ENCODE results near the gene ADARB2. TPM values are rescaled to one million over a fixed set of nuclear protein-coding genes. Genes with fewer than 3 reads are reported as not detected.

The ADARB2 gene
- total and polyA plus RNA-seq, 7 experiments from 2014 or later = 0.05 to 13.6 (median 6.3) TPM; not detected in 3

GRCh38 chr10:1747590-1748157 is 10.3 kb upstream of the ADARB2 start:
- peaks cover 0 to 10% (median 3%) of the 10 kb centered on the region in 5 donors for H3K36me3 Mint-ChIP-seq
- Histone ChIP-seq H3K4me1 (ENCODE audit: control insufficient read depth in 2 of 2, insufficient read depth in 2 of 2, low read length in 2 of 2) (no peaks in the 10 kb centered on the region), H3K36me3 (ENCODE audit: control insufficient read depth in 2 of 3, insufficient read depth in 3 of 3, low read length in 3 of 3) (no peaks in the 10 kb centered on the region), H3K27ac (ENCODE audit: low read depth, low read length) (no peak overlapping the region), H3K4me3 (ENCODE audit: low read length) (no peak overlapping the region), H3K27me3 (ENCODE audit: control insufficient read depth in 2 of 2, insufficient read depth in 2 of 2, low read length in 2 of 2) (peaks cover 0 to 2% of the 10 kb centered on the region in 2 donors), H3K9me3 (ENCODE audit: control insufficient read depth in 2 of 3, low read length in 3 of 3) (no peaks in the 10 kb centered on the region)
- no peak for ATAC-seq
- no peak overlapping the region for H3K4me3 Mint-ChIP-seq
- H3K27ac Mint-ChIP-seq = no peak overlapping the region
- intact Hi-C loops (cut with micrococcal nuclease) = no loop called here
- peaks cover 6 to 34% (median 21%) of the 10 kb centered on the region in 11 donors for H3K9me3 Mint-ChIP-seq
- CTCF ChIA-PET = no interaction called here
- no peak for DNase-seq
- peaks cover 2 to 59% (median 30%) of the 10 kb centered on the region in 5 donors for H3K27me3 Mint-ChIP-seq
- POLR2A ChIA-PET = no interaction called here
- H3K4me1 Mint-ChIP-seq = no peaks in the 10 kb centered on the region

DNA sequence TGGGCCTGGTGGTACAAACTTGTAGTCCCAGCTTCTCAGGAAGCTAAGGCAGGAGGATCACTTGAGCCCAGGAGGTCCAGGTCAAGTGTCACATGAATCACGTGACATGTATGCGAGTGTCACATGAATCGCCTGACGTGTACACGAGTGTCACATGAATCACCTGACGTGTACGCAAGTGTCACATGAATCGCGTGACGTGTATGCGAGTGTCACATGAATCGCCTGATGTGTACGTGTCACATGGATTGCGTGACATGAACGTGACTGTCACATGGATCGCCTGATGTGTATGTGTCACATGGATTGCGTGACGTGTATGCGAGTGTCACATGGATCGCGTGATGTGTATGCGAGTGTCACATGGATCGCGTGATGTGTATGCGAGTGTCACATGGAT is 9.5 kb upstream of the ADARB2 start:
- Histone ChIP-seq H3K27me3 (ENCODE audit: control insufficient read depth in 2 of 2, insufficient read depth in 2 of 2, low read length in 2 of 2) (peaks cover 0 to 4% of the 10 kb centered on the region in 2 donors), H3K27ac (ENCODE audit: low read depth, low read length) (no peak overlapping the region), H3K9me3 (ENCODE audit: control insufficient read depth in 2 of 3, low read length in 3 of 3) (no peaks in the 10 kb centered on the region), H3K4me1 (ENCODE audit: control insufficient read depth in 2 of 2, insufficient read depth in 2 of 2, low read length in 2 of 2) (no peaks in the 10 kb centered on the region), H3K4me3 (ENCODE audit: low read length) (no peak overlapping the region), H3K36me3 (ENCODE audit: control insufficient read depth in 2 of 3, insufficient read depth in 3 of 3, low read length in 3 of 3) (no peaks in the 10 kb centered on the region)
- ChIA-PET POLR2A (interaction anchor here (0.6 kb wide), 1 partner anchor 35 kb away, joined by 3 read pairs; no protein-coding TSS in a partner anchor), CTCF (no interaction called here)
- DNase-seq = no peak
- Mint-ChIP-seq H3K9me3 (peaks cover 6 to 34% (median 20%) of the 10 kb centered on the region in 11 donors), H3K4me3 (no peak overlapping the region), H3K27ac (no peak overlapping the region), H3K36me3 (peaks cover 0 to 10% (median 3%) of the 10 kb centered on the region in 5 donors), H3K4me1 (no peaks in the 10 kb centered on the region), H3K27me3 (peaks cover 2 to 54% (median 30%) of the 10 kb centered on the region in 5 donors)
- intact Hi-C loops (cut with micrococcal nuclease) = no loop called here
- no peak for ATAC-seq

DNA sequence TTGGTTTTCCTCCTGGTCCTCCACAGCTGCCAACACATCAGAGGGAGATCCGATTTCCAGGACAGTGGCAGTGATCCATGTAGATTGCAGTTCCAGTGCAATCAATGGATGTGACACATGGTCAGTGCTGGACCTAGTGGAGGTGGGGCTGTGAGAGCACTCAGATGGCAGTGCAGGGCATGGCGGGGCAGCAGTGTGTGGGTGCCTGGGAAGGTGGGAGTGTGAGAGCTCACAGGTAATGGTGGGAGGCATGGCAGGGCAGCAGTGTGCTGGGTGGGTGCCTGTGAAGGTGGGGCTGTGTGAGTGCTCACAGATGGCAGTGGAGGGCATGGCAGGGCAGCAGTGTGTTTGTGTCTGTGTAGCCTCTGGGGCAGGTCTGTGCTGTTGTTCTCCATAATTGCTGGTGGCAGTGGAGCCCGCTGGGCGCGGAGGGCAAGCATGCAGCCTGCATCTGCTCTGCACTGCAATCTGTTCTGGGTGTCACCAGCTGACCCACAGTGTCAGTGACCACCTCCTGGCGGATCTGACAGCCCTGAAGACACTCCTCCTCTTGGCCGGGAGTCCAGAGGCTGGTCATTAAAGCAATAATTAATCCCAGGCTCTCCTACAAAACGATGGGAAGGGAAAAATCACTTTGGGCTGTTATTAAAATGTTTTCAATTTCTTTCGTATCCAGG is 8.6 kb upstream of the ADARB2 start:
- Mint-ChIP-seq H3K36me3 (peaks cover 0 to 9% (median 2%) of the 10 kb centered on the region in 5 donors), H3K27me3 (peaks cover 4 to 53% (median 29%) of the 10 kb centered on the region in 5 donors), H3K27ac (no peak overlapping the region), H3K4me3 (no peak overlapping the region), H3K9me3 (peaks cover 5 to 27% (median 17%) of the 10 kb centered on the region in 11 donors), H3K4me1 (no peaks in the 10 kb centered on the region)
- H3K4me1 ChIP-seq (ENCODE audit: control insufficient read depth in 2 of 2, insufficient read depth in 2 of 2, low read length in 2 of 2) = no peaks in the 10 kb centered on the region
- intact Hi-C loops (cut with micrococcal nuclease) = no loop called here
- no peaks in the 10 kb centered on the region for H3K9me3 ChIP-seq (ENCODE audit: control insufficient read depth in 2 of 3, low read length in 3 of 3)
- H3K36me3 ChIP-seq (ENCODE audit: control insufficient read depth in 2 of 3, insufficient read depth in 3 of 3, low read length in 3 of 3) = no peaks in the 10 kb centered on the region
- DNase-seq (no peak), ATAC-seq (no peak)
- no peak overlapping the region for H3K4me3 ChIP-seq (ENCODE audit: low read length)
- ChIA-PET POLR2A (no interaction called here), CTCF (no interaction called here)
- H3K27ac ChIP-seq (ENCODE audit: low read depth, low read length) = no peak overlapping the region
- H3K27me3 ChIP-seq (ENCODE audit: control insufficient read depth in 2 of 2, insufficient read depth in 2 of 2, low read length in 2 of 2) = peaks cover 0 to 4% of the 10 kb centered on the region in 2 donors

- ChIA-PET POLR2A (no interaction called here), CTCF (no interaction called here)
- H3K27ac Mint-ChIP-seq = no peak overlapping the region
- H3K27ac ChIP-seq (ENCODE audit: low read depth, low read length) = no peak overlapping the region
- H3K4me1 Mint-ChIP-seq = no peaks in the 10 kb centered on the region
- no peaks in the 10 kb centered on the region for H3K36me3 ChIP-seq (ENCODE audit: control insufficient read depth in 2 of 3, insufficient read depth in 3 of 3, low read length in 3 of 3)
- peaks cover 0 to 7% (median 0%) of the 10 kb centered on the region in 5 donors for H3K36me3 Mint-ChIP-seq
- H3K27me3 Mint-ChIP-seq = peaks cover 15 to 62% (median 38%) of the 10 kb centered on the region in 5 donors
- no peaks in the 10 kb centered on the region for H3K9me3 ChIP-seq (ENCODE audit: control insufficient read depth in 2 of 3, low read length in 3 of 3)
- peaks cover 2 to 4% of the 10 kb centered on the region in 2 donors for H3K27me3 ChIP-seq (ENCODE audit: control insufficient read depth in 2 of 2, insufficient read depth in 2 of 2, low read length in 2 of 2)
- H3K9me3 Mint-ChIP-seq = peaks cover 2 to 17% (median 8%) of the 10 kb centered on the region in 11 donors
- no peak for ATAC-seq
- intact Hi-C loops (cut with micrococcal nuclease) = no loop called here
- no peak overlapping the region for H3K4me3 ChIP-seq (ENCODE audit: low read length)
- DNase-seq = no peak
- H3K4me1 ChIP-seq (ENCODE audit: control insufficient read depth in 2 of 2, insufficient read depth in 2 of 2, low read length in 2 of 2) = no peaks in the 10 kb centered on the region
- no peak overlapping the region for H3K4me3 Mint-ChIP-seq
These were observed 7.2 kb upstream of the ADARB2 start for GRCh38 chr10:1744524-1744923.

- peaks cover 0 to 5% (median 1%) of the 10 kb centered on the region in 11 donors for H3K9me3 Mint-ChIP-seq
- Histone ChIP-seq H3K4me1 (ENCODE audit: control insufficient read depth in 2 of 2, insufficient read depth in 2 of 2, low read length in 2 of 2) (no peaks in the 10 kb centered on the region), H3K36me3 (ENCODE audit: control insufficient read depth in 2 of 3, insufficient read depth in 3 of 3, low read length in 3 of 3) (no peaks in the 10 kb centered on the region), H3K27me3 (ENCODE audit: control insufficient read depth in 2 of 2, insufficient read depth in 2 of 2, low read length in 2 of 2) (peaks cover 2 to 4% of the 10 kb centered on the region in 2 donors), H3K9me3 (ENCODE audit: control insufficient read depth in 2 of 3, low read length in 3 of 3) (no peaks in the 10 kb centered on the region), H3K4me3 (ENCODE audit: low read length) (no peak overlapping the region), H3K27ac (ENCODE audit: low read depth, low read length) (no peak overlapping the region)
- CTCF ChIA-PET = no interaction called here
- no peaks in the 10 kb centered on the region for H3K36me3 Mint-ChIP-seq
- peaks cover 27 to 74% (median 51%) of the 10 kb centered on the region in 5 donors for H3K27me3 Mint-ChIP-seq
- DNase-seq = no peak
- intact Hi-C loops (cut with micrococcal nuclease) = no loop called here
- POLR2A ChIA-PET = no interaction called here
- no peaks in the 10 kb centered on the region for H3K4me1 Mint-ChIP-seq
- H3K27ac Mint-ChIP-seq = no peak overlapping the region
- no peak for ATAC-seq
- no peak overlapping the region for H3K4me3 Mint-ChIP-seq
These were observed 5.8 kb upstream of the ADARB2 start for GRCh38 chr10:1743141-1743540.

DNA sequence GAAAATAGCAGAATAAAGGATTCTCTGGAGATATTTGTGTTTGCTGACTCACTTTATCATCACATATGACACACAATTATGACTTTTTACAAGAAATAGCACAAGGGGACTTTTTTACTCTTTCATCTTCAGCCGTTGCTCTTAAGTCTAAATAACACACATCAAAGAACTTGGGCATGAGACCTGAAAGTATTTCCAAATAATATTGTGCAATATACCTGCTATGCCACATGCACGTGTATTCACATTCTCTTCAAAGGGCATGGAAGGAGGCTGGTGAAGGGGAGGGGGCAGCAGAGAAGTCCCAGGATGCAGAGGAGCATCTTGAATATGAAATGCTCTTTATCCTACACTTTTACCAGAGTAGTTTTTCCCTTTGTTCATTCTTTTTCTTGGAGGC is 4.1 kb upstream of the ADARB2 start:
- Histone ChIP-seq H3K4me3 (ENCODE audit: low read length) (no peak overlapping the region), H3K27me3 (ENCODE audit: control insufficient read depth in 2 of 2, insufficient read depth in 2 of 2, low read length in 2 of 2) (peaks cover 2 to 4% of the 10 kb centered on the region in 2 donors), H3K27ac (ENCODE audit: low read depth, low read length) (no peak overlapping the region), H3K36me3 (ENCODE audit: control insufficient read depth in 2 of 3, insufficient read depth in 3 of 3, low read length in 3 of 3) (no peaks in the 10 kb centered on the region), H3K9me3 (ENCODE audit: control insufficient read depth in 2 of 3, low read length in 3 of 3) (no peaks in the 10 kb centered on the region), H3K4me1 (ENCODE audit: control insufficient read depth in 2 of 2, insufficient read depth in 2 of 2, low read length in 2 of 2) (no peaks in the 10 kb centered on the region)
- no peak for ATAC-seq
- Mint-ChIP-seq H3K4me1 (peaks cover 0 to 5% (median 2%) of the 10 kb centered on the region in 7 donors), H3K9me3 (peaks cover 0 to 5% (median 0%) of the 10 kb centered on the region in 11 donors), H3K4me3 (no peak overlapping the region), H3K36me3 (no peaks in the 10 kb centered on the region), H3K27me3 (peaks cover 38 to 78% (median 54%) of the 10 kb centered on the region in 5 donors), H3K27ac (no peak overlapping the region)
- ChIA-PET CTCF (no interaction called here), POLR2A (no interaction called here)
- intact Hi-C loops (cut with micrococcal nuclease) = no loop called here
- no peak for DNase-seq

- no peaks in the 10 kb centered on the region for H3K36me3 ChIP-seq (ENCODE audit: control insufficient read depth in 2 of 3, insufficient read depth in 3 of 3, low read length in 3 of 3)
- Mint-ChIP-seq H3K36me3 (no peaks in the 10 kb centered on the region), H3K27ac (no peak overlapping the region), H3K9me3 (no peaks in the 10 kb centered on the region), H3K27me3 (peaks cover 55 to 84% (median 65%) of the 10 kb centered on the region in 5 donors), H3K4me3 (no peak overlapping the region), H3K4me1 (peaks cover 0 to 15% (median 9%) of the 10 kb centered on the region in 7 donors)
- ChIA-PET POLR2A (no interaction called here), CTCF (no interaction called here)
- H3K4me3 ChIP-seq (ENCODE audit: low read length) = no peak overlapping the region
- intact Hi-C loops (cut with micrococcal nuclease) = no loop called here
- DNase-seq = no peak
- no peaks in the 10 kb centered on the region for H3K9me3 ChIP-seq (ENCODE audit: control insufficient read depth in 2 of 3, low read length in 3 of 3)
- no peaks in the 10 kb centered on the region for H3K4me1 ChIP-seq (ENCODE audit: control insufficient read depth in 2 of 2, insufficient read depth in 2 of 2, low read length in 2 of 2)
- peaks cover 2 to 4% of the 10 kb centered on the region in 2 donors for H3K27me3 ChIP-seq (ENCODE audit: control insufficient read depth in 2 of 2, insufficient read depth in 2 of 2, low read length in 2 of 2)
- H3K27ac ChIP-seq (ENCODE audit: low read depth, low read length) = no peak overlapping the region
- no peak for ATAC-seq
These were observed 2.4 kb upstream of the ADARB2 start for GRCh38 chr10:1739751-1740150.

Data from naive thymus-derived CD4-positive, alpha-beta T cell (primary cell).